Measurements from ENCODE around the gene ARMC2. TPM values are rescaled to one million over a fixed set of nuclear protein-coding genes. Genes with fewer than 3 reads are reported as not detected.

Gene ARMC2
- total and polyA plus RNA-seq, 2 experiments from 2014 or later, result 2.7 to 4.4 TPM

- no peaks in the 10 kb centered on the region for H3K36me3 ChIP-seq (ENCODE audit: insufficient read depth)
- peaks cover 2% of the 10 kb centered on the region for H3K27me3 Mint-ChIP-seq (ENCODE audit: insufficient read depth, low read depth, poor library complexity)
- H3F3A ChIP-seq (replicated peaks; ENCODE audit: low read depth), result no peaks in the 10 kb centered on the region
- no peaks in the 10 kb centered on the region; the same call in 2 of the 3 replicates for H3K36me3 Mint-ChIP-seq (ENCODE audit: low read depth)
- H3K4me2 ChIP-seq, result no peak overlapping the region
- no peaks in the 10 kb centered on the region for H3K27me3 ChIP-seq (ENCODE audit: insufficient read depth)
- ATAC-seq (no peak), DNase-seq (ENCODE audit: low spot score) (no peak)
- no peaks in the 10 kb centered on the region for H3K79me2 ChIP-seq (replicated peaks; ENCODE audit: insufficient read depth)
- H3K9me2 ChIP-seq (ENCODE audit: insufficient read depth), result no peaks in the 10 kb centered on the region
- no peak overlapping the region for H3K27ac ChIP-seq (ENCODE audit: low read depth)
- no peak overlapping the region for H3K4me3 ChIP-seq
- H2AFZ ChIP-seq, result peak overlapping the region; percentile 92
- H3K9me3 Mint-ChIP-seq, result no peaks in the 10 kb centered on the region
- no peak overlapping the region for H3K27ac Mint-ChIP-seq
- H3K4me1 ChIP-seq (ENCODE audit: insufficient read depth), result peaks cover 9% of the 10 kb centered on the region; the same call in 1 of the 2 replicates
- TF ChIP-seq NANOG (IDR thresholded peaks at IDR 0.05; ENCODE audit: borderline replicate concordance) (no peak), ZNF114 (CRISPR knock-in tag; IDR thresholded peaks at IDR 0.05) (no peak), STAT1 (IDR thresholded peaks at IDR 0.05; ENCODE audit: unreplicated experiment) (no peak), ZNF331 (CRISPR knock-in tag; IDR thresholded peaks at IDR 0.05; ENCODE audit: low read depth) (no peak), POLR2AphosphoS5 (IDR thresholded peaks at IDR 0.05; ENCODE audit: low read depth) (no peak), EZH2 (IDR thresholded peaks at IDR 0.05; ENCODE audit: low read depth, unreplicated experiment) (no peak), EZH2phosphoT487 (IDR thresholded peaks at IDR 0.05; ENCODE audit: unreplicated experiment) (no peak), CREB1 (CRISPR knock-in tag; IDR thresholded peaks at IDR 0.05; ENCODE audit: low read depth) (no peak), JUNB (IDR thresholded peaks at IDR 0.05; ENCODE audit: unreplicated experiment) (no peak)
- TF ChIP-seq, protein P1, sequence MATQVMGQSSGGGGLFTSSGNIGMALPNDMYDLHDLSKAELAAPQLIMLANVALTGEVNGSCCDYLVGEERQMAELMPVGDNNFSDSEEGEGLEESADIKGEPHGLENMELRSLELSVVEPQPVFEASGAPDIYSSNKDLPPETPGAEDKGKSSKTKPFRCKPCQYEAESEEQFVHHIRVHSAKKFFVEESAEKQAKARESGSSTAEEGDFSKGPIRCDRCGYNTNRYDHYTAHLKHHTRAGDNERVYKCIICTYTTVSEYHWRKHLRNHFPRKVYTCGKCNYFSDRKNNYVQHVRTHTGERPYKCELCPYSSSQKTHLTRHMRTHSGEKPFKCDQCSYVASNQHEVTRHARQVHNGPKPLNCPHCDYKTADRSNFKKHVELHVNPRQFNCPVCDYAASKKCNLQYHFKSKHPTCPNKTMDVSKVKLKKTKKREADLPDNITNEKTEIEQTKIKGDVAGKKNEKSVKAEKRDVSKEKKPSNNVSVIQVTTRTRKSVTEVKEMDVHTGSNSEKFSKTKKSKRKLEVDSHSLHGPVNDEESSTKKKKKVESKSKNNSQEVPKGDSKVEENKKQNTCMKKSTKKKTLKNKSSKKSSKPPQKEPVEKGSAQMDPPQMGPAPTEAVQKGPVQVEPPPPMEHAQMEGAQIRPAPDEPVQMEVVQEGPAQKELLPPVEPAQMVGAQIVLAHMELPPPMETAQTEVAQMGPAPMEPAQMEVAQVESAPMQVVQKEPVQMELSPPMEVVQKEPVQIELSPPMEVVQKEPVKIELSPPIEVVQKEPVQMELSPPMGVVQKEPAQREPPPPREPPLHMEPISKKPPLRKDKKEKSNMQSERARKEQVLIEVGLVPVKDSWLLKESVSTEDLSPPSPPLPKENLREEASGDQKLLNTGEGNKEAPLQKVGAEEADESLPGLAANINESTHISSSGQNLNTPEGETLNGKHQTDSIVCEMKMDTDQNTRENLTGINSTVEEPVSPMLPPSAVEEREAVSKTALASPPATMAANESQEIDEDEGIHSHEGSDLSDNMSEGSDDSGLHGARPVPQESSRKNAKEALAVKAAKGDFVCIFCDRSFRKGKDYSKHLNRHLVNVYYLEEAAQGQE (IDR thresholded peaks at IDR 0.05; ENCODE audit: unreplicated experiment), result no peak
- TF ChIP-seq, protein P2, sequence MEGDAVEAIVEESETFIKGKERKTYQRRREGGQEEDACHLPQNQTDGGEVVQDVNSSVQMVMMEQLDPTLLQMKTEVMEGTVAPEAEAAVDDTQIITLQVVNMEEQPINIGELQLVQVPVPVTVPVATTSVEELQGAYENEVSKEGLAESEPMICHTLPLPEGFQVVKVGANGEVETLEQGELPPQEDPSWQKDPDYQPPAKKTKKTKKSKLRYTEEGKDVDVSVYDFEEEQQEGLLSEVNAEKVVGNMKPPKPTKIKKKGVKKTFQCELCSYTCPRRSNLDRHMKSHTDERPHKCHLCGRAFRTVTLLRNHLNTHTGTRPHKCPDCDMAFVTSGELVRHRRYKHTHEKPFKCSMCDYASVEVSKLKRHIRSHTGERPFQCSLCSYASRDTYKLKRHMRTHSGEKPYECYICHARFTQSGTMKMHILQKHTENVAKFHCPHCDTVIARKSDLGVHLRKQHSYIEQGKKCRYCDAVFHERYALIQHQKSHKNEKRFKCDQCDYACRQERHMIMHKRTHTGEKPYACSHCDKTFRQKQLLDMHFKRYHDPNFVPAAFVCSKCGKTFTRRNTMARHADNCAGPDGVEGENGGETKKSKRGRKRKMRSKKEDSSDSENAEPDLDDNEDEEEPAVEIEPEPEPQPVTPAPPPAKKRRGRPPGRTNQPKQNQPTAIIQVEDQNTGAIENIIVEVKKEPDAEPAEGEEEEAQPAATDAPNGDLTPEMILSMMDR (conservative IDR thresholded peaks at IDR 0.05; ENCODE audit: low read depth in 2 of 2), result no peak
- TF ChIP-seq, protein P3, sequence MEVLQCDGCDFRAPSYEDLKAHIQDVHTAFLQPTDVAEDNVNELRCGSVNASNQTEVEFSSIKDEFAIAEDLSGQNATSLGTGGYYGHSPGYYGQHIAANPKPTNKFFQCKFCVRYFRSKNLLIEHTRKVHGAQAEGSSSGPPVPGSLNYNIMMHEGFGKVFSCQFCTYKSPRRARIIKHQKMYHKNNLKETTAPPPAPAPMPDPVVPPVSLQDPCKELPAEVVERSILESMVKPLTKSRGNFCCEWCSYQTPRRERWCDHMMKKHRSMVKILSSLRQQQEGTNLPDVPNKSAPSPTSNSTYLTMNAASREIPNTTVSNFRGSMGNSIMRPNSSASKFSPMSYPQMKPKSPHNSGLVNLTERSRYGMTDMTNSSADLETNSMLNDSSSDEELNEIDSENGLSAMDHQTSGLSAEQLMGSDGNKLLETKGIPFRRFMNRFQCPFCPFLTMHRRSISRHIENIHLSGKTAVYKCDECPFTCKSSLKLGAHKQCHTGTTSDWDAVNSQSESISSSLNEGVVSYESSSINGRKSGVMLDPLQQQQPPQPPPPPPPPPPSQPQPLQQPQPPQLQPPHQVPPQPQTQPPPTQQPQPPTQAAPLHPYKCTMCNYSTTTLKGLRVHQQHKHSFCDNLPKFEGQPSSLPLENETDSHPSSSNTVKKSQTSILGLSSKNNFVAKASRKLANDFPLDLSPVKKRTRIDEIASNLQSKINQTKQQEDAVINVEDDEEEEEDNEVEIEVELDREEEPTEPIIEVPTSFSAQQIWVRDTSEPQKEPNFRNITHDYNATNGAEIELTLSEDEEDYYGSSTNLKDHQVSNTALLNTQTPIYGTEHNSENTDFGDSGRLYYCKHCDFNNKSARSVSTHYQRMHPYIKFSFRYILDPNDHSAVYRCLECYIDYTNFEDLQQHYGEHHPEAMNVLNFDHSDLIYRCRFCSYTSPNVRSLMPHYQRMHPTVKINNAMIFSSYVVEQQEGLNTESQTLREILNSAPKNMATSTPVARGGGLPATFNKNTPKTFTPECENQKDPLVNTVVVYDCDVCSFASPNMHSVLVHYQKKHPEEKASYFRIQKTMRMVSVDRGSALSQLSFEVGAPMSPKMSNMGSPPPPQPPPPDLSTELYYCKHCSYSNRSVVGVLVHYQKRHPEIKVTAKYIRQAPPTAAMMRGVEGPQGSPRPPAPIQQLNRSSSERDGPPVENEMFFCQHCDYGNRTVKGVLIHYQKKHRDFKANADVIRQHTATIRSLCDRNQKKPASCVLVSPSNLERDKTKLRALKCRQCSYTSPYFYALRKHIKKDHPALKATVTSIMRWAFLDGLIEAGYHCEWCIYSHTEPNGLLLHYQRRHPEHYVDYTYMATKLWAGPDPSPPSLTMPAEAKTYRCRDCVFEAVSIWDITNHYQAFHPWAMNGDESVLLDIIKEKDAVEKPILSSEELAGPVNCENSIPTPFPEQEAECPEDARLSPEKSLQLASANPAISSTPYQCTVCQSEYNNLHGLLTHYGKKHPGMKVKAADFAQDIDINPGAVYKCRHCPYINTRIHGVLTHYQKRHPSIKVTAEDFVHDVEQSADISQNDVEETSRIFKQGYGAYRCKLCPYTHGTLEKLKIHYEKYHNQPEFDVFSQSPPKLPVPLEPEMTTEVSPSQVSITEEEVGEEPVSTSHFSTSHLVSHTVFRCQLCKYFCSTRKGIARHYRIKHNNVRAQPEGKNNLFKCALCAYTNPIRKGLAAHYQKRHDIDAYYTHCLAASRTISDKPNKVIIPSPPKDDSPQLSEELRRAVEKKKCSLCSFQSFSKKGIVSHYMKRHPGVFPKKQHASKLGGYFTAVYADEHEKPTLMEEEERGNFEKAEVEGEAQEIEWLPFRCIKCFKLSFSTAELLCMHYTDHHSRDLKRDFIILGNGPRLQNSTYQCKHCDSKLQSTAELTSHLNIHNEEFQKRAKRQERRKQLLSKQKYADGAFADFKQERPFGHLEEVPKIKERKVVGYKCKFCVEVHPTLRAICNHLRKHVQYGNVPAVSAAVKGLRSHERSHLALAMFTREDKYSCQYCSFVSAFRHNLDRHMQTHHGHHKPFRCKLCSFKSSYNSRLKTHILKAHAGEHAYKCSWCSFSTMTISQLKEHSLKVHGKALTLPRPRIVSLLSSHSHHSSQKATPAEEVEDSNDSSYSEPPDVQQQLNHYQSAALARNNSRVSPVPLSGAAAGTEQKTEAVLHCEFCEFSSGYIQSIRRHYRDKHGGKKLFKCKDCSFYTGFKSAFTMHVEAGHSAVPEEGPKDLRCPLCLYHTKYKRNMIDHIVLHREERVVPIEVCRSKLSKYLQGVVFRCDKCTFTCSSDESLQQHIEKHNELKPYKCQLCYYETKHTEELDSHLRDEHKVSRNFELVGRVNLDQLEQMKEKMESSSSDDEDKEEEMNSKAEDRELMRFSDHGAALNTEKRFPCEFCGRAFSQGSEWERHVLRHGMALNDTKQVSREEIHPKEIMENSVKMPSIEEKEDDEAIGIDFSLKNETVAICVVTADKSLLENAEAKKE (CRISPR knock-in tag; IDR thresholded peaks at IDR 0.05), result no peak
- TF ChIP-seq, protein P4, sequence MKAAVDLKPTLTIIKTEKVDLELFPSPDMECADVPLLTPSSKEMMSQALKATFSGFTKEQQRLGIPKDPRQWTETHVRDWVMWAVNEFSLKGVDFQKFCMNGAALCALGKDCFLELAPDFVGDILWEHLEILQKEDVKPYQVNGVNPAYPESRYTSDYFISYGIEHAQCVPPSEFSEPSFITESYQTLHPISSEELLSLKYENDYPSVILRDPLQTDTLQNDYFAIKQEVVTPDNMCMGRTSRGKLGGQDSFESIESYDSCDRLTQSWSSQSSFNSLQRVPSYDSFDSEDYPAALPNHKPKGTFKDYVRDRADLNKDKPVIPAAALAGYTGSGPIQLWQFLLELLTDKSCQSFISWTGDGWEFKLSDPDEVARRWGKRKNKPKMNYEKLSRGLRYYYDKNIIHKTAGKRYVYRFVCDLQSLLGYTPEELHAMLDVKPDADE (IDR thresholded peaks at IDR 0.05), result no peak
- H3K4me1 Mint-ChIP-seq, result peaks cover 16% of the 10 kb centered on the region
- no peaks in the 10 kb centered on the region for H4K20me1 ChIP-seq (replicated peaks; ENCODE audit: insufficient read depth)
- no peak overlapping the region for H3K4me3 Mint-ChIP-seq
These were observed 96.8 kb downstream of the ARMC2 start for GRCh38 chr6:108944707-108945680.

Data from GM23338 (cell line).